HFFc6 (cell line): ENCODE data around the gene ST3GAL5. TPM values are rescaled to one million over a fixed set of nuclear protein-coding genes. Genes with fewer than 3 reads are reported as not detected.
"Not testable (repeated sequence)": the region's sequence is repeated elsewhere in the genome, so short reads cannot be mapped to it uniquely, and the experiment has no call there.

Source experiments
- DNase-seq: peaks from one replicate; pipeline ENCODE4 v3.0.0-alpha.2; 2018
- H3K27ac Mint-ChIP-seq: 2 replicates; pipeline ENCODE4 v1.8.0; 2020; ENCODE audit warnings: mild to moderate bottlenecking, mixed read lengths
- H3K27me3 Mint-ChIP-seq: 2 replicates; pipeline ENCODE4 v1.8.0; 2021; ENCODE audit warnings: mild to moderate bottlenecking, moderate library complexity, mixed read lengths; ENCODE audit not compliant: insufficient read depth
- H3K36me3 Mint-ChIP-seq: 2 replicates; pipeline ENCODE4 v1.8.0; 2021; ENCODE audit warnings: low read depth, mixed read lengths
- H3K4me1 Mint-ChIP-seq: 2 replicates; pipeline ENCODE4 v1.8.0; 2020; ENCODE audit warnings: low read depth, mixed read lengths
- H3K4me3 Mint-ChIP-seq: 2 replicates; pipeline ENCODE4 v1.8.0; 2020; ENCODE audit warnings: mild to moderate bottlenecking, moderate library complexity, mixed read lengths
- H3K9me3 Mint-ChIP-seq: 2 replicates; pipeline ENCODE4 v1.8.0; 2020; ENCODE audit warnings: mild to moderate bottlenecking, mixed read lengths
- CTCF ChIP-seq: fragments of 200-600 bp; sonication (generic); IDR thresholded peaks from 2 replicates; pipeline ENCODE4 v1.5.0; 2021; ENCODE audit warnings: antibody characterized with exemption, mild to moderate bottlenecking
- total RNA-seq, 6 experiments: library from RNA; stranded (reverse); fragmentation: NEBNext Ultra II Directional; extraction: Animal tissue kit (Norgen Biotek cat#: 25700); gene quantifications; 2 replicates in 1 of 6; 3 replicates in 5 of 6; pipeline ENCODE4 v1.2.3, GENCODE V29; 2021

The ST3GAL5 gene
- total RNA-seq, 6 experiments from 2014 or later: 12.7 to 17.4 (median 15.2) TPM

- peaks cover 3% of the 10 kb centered on the region; the same call in 1 of the 2 replicates for H3K9me3 Mint-ChIP-seq
- TF ChIP-seq CTCF: no peak
- H3K27me3 Mint-ChIP-seq: no peaks in the 10 kb centered on the region
- H3K4me3 Mint-ChIP-seq: peak overlapping the region; percentile 92
- peaks cover 73% of the 10 kb centered on the region for H3K4me1 Mint-ChIP-seq
- no peak for DNase-seq
- peak overlapping the region; percentile 49 for H3K27ac Mint-ChIP-seq
- no peaks in the 10 kb centered on the region for H3K36me3 Mint-ChIP-seq
Measured at GRCh38 chr2:85889627-85890281, 964 bp upstream of the ST3GAL5 start.

GRCh38 chr2:85888020-85888683 lies 638 bp downstream of the ST3GAL5 start:
- H3K27ac Mint-ChIP-seq: peak overlapping the region; percentile 82
- no peaks in the 10 kb centered on the region; the same call in 1 of the 2 replicates for H3K27me3 Mint-ChIP-seq

GRCh38 chr2:85887566-85888019 lies 1.2 kb downstream of the ST3GAL5 start:
- DNase-seq: peak; percentile 44
- Mint-ChIP-seq H3K4me3 (peak overlapping the region; percentile 80), H3K27me3 (no peaks in the 10 kb centered on the region; the same call in 1 of the 2 replicates), H3K9me3 (peaks cover 8% of the 10 kb centered on the region; the same call in 1 of the 2 replicates), H3K27ac (peak overlapping the region; percentile 82), H3K36me3 (peaks cover 7% of the 10 kb centered on the region; the same call in 1 of the 2 replicates), H3K4me1 (peaks cover 57% of the 10 kb centered on the region)
- peak; percentile 44; the same call in 1 of the 2 replicates for TF ChIP-seq CTCF

More at GRCh38 chr2:85888020-85888683, 638 bp downstream of the ST3GAL5 start:
- no peak for DNase-seq
- Mint-ChIP-seq H3K4me1 (peaks cover 62% of the 10 kb centered on the region), H3K36me3 (peaks cover 3% of the 10 kb centered on the region; the same call in 1 of the 2 replicates), H3K4me3 (peak overlapping the region; percentile 80), H3K9me3 (peaks cover 3% of the 10 kb centered on the region; the same call in 1 of the 2 replicates)
- no peak for TF ChIP-seq CTCF

- H3K4me3 Mint-ChIP-seq: peak overlapping the region; percentile 80
- no peaks in the 10 kb centered on the region; the same call in 1 of the 2 replicates for H3K27me3 Mint-ChIP-seq
- H3K36me3 Mint-ChIP-seq: peaks cover 13% of the 10 kb centered on the region
- TF ChIP-seq CTCF: no peak
- H3K27ac Mint-ChIP-seq: peak overlapping the region; percentile 82
- H3K4me1 Mint-ChIP-seq: peaks cover 51% of the 10 kb centered on the region
- peaks cover 11% of the 10 kb centered on the region for H3K9me3 Mint-ChIP-seq
- peak; percentile 96 for DNase-seq
Measured at GRCh38 chr2:85886590-85886989, 2.2 kb downstream of the ST3GAL5 start.

- peaks cover 51% of the 10 kb centered on the region for H3K4me1 Mint-ChIP-seq
- peaks cover 16% of the 10 kb centered on the region for H3K9me3 Mint-ChIP-seq
- no peak for DNase-seq
- no peaks in the 10 kb centered on the region; the same call in 1 of the 2 replicates for H3K27me3 Mint-ChIP-seq
- H3K27ac Mint-ChIP-seq: peak overlapping the region; percentile 82
- peaks cover 18% of the 10 kb centered on the region for H3K36me3 Mint-ChIP-seq
- peak overlapping the region; percentile 80; the same call in 1 of the 2 replicates for H3K4me3 Mint-ChIP-seq
- no peak for TF ChIP-seq CTCF
Measured at GRCh38 chr2:85886141-85886540, 2.6 kb downstream of the ST3GAL5 start.

GRCh38 chr2:85881781-85882180 lies 7.0 kb downstream of the ST3GAL5 start:
- not testable (repeated sequence) for H3K4me3 Mint-ChIP-seq, DNase-seq, H3K27ac Mint-ChIP-seq, H3K27me3 Mint-ChIP-seq
- peaks cover 46% of the 10 kb centered on the region for H3K4me1 Mint-ChIP-seq
- peaks cover 26% of the 10 kb centered on the region for H3K36me3 Mint-ChIP-seq
- peaks cover 19% of the 10 kb centered on the region for H3K9me3 Mint-ChIP-seq

GRCh38 chr2:85880716-85881328 lies 8.0 kb downstream of the ST3GAL5 start:
- H3K27ac Mint-ChIP-seq, H3K4me3 Mint-ChIP-seq, DNase-seq, H3K27me3 Mint-ChIP-seq: not testable (repeated sequence)
- H3K9me3 Mint-ChIP-seq: peaks cover 19% of the 10 kb centered on the region
- H3K4me1 Mint-ChIP-seq: peaks cover 38% of the 10 kb centered on the region
- H3K36me3 Mint-ChIP-seq: peaks cover 27% of the 10 kb centered on the region
